Measurements from ENCODE around the gene APBB2. TPM values are rescaled to one million over a fixed set of nuclear protein-coding genes. Genes with fewer than 3 reads are reported as not detected.

Gene APBB2
- polyA plus RNA-seq, 1 donor, result 67.7 TPM

DNA sequence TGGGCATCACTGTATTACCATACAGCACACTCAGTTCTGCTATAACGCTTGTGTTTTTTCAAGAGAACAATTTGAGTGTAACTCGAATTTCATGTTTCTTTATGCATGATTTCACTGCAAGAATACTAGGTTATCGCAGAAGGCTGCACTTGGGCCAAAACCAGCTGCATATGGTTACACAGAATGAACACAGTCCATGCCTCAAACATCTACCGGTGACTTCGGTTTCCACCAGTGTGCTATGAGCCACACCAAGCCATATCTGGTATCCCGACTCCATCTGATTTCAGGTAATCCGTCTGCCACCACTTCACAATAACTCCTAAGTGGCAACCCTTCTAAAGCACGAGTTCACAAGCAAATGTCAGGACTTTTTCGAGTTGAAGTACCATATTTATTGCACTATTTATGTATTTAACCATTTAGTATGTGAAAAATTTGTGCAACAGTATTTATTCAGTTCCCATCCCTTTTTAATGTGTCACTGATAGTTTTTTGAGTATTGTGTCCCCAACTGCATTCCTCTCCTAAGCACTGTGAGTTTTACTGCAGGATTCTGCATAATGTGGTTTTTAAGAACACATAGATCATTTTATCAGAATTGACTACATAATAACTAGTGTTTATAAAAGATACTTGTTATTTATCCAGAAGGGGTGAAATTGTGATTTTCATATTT lies 111.8 kb downstream of the APBB2 start:
- DNase-seq, result no peak

DNA sequence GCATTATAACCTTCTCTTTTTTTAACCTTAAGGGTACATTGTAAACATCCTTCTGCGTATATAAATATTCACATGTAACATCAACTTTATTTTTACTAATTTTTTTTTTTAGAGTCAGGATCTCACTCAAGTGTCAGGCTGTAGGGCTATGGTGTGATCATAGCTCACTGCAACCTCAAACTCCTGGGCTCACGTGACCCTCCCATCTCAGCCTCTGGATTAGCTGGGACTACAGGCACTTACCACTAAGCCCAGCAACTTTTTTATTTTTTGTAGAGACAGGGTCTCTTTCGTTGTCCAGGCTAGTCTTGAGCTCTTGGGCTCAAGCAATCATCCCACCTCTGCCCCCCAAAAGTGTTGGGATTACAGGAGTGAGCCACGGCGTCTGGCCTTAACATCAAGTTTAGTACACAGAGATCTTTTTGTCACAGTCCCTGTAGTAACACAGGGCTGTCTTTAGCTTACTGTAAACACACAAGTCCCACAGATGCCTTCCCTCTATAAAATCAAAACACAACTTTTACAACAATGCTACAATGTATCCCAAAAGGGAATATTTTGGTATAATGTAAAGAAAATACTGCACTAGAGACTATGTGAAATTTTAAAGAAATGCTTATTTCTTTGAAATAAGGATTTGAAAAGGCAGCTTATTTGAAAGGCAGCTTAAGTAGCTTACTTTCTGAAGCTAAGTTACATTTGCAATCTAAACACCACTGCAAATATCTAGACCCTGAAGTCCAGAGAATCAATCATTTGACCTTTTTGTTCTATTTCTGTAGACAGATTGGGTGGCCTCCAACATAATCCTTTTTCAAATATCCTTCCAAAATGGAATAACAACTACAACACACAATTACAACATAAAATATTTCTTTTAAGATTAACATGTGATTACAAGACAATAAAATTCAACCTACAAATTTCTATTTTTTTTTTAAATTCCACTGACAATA lies 116.0 kb downstream of the APBB2 start:
- DNase-seq, result no peak

DNA sequence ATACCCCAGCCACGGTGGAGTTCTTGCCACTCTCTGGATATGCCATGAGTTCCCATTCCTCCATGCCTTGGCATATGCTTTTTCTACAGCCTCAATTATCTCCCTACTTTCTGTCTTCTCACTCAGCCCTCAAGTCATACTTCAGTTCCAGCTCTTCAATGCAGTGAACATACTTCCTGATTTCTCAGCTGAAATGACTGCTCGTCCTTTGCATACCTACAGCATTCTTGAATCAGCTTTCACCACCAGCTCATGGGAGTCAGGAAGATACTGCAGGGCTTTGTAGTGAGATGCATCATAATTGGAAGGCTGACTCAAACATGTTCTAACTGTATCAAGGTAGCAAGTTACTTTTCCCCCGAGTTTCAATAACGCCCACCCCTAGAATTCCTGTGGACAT lies 118.4 kb downstream of the APBB2 start:
- DNase-seq, result no peak

DNA sequence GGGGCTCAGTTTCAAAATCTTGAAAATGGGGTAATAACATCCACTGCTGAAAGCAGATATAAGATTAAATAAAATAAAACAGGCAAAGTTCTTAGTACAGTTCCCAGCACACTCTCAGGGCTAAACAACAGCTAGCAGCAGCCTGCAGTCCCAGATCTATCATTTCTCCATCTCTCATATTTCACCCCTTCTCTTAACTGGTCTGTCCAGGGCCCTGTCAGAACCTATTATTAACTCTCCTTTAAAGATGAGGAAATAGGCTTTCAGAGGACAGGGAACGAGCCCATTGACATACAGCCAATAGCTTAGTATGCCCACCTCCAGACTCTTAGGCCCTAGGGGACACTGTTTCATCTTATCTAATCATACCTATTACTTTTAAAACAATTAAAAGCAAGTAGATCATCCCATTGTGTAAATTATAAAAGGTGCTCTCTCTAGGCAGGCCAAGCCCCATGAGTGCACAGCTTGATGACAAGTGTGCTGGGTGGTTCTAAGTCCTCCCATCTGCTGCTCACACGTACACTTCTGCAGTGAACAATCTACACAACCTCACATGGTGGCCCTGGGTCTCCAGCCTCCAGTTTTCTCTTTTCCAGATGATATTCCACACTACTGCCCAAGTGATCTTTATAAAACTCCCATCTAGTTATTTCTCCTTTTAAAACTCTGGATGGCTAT lies 119.0 kb downstream of the APBB2 start:
- no peak for DNase-seq

DNA sequence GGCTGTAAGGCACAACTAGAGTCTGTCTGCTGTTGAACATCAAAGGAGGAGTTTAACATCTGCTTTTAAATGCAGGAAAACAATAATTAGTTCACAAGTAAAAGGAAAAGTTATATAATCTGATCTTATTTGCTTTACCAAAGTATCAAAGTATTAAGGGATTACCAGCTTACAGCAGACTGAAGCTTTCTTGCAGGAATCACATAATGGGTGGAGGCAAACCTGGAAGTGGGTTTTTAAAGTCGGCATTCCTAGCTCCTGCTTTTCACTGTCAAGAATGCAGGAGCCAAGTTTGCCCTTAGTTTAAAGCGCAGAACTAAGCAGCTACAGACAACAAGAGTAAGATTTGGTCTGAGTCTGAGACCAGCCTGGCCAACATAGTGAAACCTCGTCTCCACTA lies 122.2 kb downstream of the APBB2 start:
- no peak for DNase-seq

DNA sequence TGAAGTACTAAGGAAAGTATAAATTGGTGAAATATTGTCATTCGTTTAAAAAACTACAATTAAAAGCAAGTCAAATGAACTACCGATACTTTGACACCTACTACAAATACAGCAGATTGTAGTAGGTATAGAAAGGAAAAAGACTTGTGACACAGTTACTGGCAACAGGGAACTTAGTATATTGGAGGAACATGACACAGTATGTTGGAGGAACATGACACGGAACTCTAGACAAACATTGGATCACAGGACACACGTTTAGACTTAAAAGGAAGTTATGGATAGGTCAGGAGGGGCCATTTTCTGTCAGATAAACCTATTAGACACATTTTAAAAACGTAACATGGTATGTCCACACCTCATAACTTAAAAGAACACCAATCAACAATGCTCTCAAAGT lies 132.5 kb downstream of the APBB2 start:
- DNase-seq, result no peak

DNA sequence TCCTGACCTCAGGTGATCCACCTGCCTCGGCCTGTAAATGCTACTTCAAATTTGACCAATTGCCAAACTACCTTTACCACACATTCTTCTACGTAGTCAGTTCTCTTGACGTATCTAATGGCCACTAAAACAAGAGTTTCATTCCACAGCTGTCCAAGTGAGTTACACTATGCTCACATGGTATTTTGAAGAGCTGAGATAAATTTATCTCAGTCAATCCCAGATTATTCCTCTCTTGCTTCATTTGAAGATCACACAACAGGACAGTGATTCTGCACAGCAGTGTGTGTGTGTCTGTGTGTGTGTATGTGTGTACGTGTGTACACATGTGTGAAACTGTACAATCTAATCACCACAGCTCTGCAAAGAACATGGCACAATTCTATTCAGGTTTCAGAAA lies 133.4 kb downstream of the APBB2 start:
- DNase-seq, result no peak

DNA sequence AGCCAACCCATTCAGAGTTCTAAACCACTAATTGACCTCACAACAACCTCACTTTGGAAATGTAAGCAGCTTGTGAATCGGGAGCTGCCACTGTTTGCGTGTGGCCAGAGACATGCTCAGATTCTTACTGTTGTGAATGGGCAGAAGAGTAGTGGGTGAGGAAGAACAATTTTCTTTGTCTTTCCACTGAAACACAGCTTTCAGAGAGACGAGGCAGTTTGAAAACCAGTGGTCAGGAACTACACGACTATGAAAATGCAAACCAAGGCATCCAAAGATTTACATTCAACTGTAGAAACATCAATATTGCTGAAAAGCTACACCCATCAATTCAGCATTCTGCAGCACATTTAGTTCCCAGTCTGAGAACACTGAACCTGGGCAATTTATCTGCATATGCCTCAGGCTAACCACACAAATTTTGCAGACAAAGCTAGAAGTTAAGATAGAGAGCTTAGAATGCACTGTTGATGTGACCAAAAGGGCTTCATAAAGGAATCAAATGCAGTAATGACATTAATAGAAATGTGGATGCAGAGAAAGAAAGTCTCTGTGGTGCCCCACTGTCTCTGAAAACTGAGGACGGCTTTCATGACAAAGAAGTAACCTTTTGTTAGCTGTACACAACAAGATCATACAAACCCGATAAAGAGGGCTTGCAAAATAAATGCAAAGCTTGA lies 134.3 kb downstream of the APBB2 start:
- no peak for DNase-seq

DNA sequence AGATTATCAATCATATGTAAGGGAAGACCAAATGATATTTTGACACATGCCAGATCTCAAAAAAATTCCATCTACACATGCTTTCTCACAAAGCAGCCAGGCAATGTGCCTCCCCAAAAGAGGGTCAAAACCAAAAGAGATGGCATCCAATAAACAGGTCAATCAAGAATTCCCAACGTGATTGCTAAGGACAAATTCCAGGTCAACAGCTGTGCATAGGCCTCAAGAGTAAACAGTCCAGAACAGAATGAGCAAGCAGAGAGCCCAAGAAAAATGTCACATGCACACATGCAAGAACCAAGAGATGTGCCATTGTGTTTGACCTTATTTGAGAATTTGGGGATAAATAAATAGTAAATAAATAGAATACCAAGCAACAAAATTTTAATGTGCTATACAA lies 136.7 kb downstream of the APBB2 start:
- no peak for DNase-seq

DNA sequence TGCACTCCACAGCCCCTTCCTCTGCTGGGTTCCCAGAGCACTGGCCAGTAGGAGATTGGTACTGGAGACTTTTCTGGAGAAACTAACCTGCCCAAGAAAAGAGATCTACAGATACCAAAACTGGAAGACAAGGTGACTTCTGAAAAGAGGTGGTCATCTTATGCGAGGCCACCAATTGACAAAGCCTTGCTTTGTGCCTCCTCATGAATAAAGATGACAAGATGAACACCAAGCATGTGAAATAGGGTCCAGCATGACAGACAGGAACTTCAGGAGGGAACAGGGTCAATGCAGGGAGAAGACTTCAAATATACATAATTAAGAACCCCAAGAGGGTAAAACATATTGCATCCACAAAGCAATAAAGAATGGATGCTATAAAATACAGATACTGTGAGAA lies 137.9 kb downstream of the APBB2 start:
- DNase-seq, result no peak

DNA sequence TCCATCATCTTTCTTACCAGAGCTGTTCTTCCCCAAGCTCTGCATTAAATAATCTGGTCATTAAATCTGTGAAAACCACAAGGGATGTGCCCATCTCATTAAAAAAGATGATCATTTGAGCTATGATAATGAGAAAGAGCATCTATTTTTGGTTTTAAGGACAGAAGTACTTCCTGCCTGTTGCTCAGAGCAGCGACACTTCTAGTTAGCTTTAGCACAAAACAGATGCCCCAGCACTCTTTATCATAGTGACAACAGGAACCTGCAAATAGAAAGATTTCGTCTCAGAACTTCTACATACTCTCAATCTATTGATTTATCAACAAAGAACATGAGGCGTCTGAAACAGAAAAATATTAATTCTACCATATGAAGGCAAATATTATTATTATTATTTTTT lies 140.1 kb downstream of the APBB2 start:
- no peak for DNase-seq

DNA sequence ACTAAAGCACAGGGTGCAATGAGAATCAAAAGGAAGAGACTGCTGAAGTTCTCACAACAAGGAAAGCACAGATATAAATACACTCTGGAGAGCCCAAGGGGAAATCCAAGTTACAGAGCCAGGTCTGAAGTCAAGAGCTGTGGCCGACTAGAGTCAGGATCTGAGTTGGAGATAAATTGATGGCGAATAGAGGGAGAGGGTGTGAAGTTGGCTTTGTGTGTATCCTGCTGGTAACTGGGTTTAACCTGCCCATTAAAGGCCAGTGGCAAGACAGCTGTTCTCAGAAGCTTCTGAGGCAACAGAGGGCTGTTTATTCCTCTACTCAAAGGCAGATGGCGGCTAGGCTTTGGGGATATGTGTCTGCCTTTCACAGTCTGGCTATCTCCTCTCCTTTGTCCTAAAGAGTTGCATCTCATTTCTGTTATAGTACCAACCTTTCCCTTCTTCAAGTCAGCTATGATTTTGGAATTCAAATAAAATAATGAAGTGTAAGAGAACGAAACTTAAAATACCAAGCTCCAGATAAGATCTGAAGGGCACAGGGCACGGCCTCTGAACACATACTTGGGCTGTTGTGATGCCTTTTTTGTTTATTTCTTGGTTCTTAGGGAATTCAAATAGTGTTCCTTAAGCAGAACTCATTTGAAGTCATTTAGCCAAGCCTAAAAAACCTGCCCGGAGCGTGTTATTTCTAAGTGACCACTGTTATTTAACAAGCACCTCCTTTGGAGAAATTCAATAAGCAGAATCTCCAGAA lies 142.1 kb downstream of the APBB2 start:
- no peak for DNase-seq

DNA sequence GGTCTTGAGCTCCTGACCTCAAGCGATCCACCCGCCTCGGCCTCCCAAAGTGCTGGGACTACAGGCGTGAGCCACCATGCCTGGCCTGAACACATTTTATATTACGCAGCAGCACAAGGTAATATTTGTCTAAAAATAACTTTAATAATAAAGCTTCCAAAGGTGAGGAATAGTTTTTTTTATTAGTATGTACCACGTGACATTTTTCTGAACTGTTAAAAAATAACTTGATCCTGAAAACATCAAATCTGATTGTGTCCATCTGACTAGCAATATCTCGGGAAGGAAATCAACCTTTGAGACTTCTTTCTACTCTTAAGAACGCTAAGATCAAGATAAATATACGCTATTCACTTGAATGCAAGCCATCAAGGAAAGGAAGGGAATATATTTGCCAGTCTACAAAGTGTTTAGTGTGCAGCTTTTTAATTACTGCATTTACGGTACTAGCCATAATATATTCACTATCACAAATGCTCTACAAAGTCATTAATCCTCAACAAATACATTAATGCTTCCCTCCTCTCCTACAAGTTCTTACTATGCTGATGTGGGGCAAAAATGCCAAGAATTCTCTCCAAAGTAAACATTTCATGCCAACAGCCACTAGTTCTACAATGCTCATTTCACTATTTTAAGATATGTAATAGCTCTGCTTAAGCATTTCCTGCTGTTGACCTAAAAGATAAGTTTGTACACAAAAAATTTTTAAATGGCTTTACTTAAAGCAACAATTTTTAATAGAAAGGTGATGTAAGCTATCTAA lies 143.6 kb downstream of the APBB2 start:
- DNase-seq, result no peak

DNA sequence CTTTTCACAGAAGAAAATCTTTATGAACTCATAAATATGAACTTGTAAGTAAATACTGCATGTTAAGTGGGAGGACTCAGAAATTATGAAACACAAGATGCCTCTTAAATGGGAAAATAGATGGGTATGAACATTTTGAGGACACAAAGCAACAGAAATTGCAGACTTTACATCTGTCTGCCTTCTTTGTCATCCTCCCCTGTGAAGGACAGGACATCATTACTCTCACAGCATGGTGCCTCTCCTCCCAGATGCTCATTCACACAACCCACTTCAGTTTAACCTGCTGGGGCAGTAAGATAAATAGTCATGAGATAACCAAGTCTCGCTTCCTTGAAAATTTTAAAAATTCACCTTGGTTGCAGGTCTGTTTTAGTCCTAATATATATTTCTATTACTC lies 144.5 kb downstream of the APBB2 start:
- DNase-seq, result no peak

DNA sequence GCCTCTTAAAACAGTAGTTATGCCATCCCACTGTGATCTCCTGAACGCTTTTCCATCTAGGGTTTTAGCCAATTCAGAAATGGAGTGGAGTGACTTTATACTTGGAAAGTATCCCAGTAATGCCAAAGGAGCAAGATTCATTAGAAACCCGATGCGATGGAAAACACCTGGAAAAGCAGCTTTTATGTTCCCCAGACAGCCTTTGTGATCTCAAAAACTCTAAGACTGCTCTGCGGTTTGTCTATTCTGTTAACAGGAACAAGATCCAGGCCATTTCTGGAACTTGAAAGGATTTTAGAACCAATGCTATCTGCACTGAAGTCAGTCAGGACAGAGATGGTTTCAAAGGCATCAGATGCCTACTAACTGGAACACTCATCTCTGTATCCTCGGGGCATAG lies 145.1 kb downstream of the APBB2 start:
- peak; percentile 62 for DNase-seq

DNA sequence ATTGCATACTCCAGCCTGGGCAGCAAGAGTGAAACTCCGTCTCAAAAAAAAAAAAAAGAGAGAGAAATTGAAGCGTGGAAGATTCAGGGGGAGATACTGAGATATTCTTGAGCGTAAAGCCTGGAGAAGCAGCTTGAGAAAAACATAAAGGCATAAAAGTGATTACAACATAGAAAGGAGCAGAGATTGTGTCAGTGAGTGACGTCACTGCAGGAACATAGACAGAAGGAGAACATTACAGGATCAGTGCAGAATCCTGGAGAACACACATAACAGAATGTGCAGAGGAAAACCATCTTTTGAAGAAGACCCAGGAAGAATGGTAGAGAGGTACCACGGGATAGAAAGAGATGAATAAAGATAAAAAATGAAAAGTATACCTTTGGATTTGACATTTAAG lies 147.0 kb downstream of the APBB2 start:
- no peak for DNase-seq

DNA sequence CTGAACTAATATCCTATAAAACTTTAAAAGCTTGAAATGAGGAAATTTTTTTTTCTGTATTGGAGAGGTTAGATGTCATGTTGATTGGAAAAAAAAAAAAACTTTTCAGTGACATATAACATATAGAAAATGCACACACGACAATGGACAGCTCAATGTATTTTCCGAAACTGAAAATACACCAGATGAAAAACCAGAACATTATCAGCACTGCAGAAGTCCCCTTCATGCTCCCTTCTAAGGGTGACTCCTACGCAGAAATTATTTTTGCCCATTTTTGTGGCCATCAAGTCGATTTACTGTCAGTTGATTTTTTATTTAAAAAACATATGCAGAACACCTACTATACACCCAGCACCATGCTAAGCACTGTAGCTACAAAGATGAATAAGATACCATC lies 148.3 kb downstream of the APBB2 start:
- no peak for DNase-seq

DNA sequence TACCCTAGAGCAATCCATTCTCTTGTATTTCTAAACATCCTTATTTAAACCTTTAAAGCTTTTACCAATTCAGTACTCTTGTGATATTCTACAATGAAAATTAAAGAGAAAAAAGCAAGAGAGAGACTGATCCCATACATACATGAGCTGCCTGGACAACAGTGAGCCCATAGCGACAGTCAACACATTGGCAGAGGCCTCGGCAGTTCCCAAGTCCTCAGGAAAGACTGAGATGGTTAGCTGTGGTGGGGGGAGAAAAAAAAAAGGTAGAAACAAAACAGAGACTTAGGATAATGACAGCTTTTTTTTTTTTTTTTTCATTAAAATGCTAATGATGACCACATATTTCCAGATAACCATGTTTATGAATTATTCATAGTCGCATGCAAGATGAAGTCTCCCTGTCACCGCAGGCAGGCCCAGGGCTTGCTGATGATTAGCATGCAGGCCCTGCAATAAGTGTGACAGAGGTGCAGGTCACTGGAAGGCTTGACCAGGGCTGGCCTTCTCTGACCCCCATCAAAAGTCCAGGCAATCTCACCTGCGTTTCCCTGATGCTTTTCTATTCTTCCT lies 148.8 kb downstream of the APBB2 start:
- no peak for DNase-seq

DNA sequence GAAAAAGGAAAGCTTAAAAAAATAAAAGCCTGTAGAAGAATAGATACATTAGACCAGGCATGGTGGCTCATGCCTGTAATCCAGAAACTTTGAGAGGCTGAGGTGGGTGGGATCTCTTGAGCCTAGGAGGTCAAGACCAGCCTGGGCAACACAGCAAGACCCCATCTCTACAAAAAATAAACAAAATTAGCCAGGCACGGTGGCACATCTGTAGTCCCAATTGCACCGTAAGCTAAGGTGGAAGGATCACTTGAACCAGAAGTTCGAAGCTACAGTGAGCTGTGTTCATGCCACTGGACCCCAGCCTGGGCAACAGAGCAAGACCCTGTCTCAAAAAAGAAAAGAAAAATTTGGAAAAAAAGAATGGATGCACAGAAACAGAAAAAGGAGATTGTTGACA lies 149.4 kb downstream of the APBB2 start:
- DNase-seq, result no peak

DNA sequence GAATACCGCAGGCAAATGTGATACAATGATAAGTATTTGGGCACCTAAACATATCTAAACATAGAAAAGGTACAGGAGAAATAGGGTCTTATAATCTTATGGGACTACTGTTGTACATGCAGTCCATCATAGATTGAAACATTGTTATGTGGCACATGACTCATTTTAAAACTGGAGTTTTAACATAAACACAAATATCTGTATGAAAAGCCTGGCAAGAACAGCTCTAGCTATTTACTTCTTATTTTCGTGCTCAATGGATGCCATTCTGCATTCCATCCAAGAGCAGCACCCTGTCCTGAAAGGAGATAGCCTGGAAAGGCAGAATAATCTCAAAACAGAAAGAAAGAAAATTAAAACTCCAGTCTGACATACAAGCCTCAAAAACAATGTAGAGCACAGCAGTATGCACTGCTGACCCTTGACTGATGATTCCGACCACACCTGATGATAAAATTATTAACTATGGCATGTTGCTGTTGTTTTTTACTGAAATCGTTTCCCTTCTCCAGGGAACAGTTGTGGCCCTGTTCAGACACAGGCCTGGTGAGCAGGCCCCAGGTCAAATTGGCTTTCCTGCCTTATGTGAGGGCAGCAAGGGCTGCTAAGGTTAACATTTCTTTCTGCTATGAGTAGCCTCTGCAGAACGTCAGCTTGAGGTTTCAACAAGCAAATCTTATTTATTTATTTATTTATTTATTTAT lies 152.7 kb downstream of the APBB2 start:
- no peak for DNase-seq

All from left kidney (tissue), 2 donors.